NCI-H1092 (cell line): Measurements from ENCODE around the gene STRA6.

Experiments used
- DNase-seq: peaks from one replicate; lab custom pipeline; 2025; lab: John Stamatoyannopoulos, UW

STRA6 gene

DNA sequence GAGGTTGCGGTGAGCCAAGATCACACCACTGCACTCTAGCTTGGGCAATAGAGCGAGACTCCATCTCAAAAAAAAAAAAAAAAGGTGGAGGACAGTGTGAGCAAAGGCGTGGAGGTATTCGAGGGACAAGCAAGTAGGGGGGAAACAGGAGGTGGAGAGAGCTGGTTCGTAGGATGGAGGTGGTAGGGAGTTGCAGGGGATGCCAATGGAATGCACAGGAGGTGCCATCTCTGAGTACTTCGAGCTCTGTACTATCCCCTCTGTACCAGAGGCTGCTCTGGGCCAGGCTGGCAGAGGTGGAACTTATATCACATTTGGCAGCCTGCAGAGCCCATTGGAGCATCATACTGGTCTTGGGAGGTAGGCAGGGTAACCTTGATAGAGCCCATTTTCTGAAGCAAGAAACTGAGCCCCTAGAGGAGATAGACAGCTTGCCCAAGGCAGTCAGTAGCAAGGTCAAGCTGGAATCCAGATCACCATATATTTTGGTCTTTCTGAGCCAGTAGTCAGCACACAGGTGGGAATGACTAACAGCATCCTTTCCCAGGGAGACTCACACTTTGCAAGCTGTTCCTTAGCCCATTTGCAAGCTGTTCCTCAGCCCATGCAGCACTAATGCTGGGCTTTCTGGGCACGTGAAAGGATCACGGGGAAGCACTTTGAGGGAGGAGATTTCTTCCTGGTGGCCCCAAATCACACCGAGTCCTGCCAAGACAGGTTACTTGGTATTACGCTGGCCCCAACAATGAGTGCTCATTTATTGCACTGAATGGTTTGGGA is 24.4 kb upstream of the STRA6 start:
- DNase-seq = no peak

DNA sequence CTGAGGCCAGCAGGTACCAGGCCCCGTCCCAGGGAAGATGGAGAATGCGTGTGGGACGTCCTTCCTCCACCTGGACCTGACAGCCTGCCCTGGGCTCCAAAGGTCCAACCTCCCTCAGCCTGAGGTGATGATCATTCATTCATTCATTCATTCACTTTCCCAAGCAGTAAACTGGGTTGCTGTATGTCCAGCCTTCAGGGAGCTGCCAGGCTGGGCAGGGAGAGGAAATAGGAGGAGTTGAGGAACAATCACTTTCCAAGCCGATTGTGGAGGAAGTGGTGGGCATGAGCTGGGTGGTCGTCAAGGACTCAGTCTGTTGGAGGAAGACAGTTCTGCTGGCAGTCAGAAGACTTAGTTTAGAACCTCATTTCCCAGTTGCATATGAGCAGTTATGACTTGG is 23.3 kb upstream of the STRA6 start:
- no peak for DNase-seq

DNA sequence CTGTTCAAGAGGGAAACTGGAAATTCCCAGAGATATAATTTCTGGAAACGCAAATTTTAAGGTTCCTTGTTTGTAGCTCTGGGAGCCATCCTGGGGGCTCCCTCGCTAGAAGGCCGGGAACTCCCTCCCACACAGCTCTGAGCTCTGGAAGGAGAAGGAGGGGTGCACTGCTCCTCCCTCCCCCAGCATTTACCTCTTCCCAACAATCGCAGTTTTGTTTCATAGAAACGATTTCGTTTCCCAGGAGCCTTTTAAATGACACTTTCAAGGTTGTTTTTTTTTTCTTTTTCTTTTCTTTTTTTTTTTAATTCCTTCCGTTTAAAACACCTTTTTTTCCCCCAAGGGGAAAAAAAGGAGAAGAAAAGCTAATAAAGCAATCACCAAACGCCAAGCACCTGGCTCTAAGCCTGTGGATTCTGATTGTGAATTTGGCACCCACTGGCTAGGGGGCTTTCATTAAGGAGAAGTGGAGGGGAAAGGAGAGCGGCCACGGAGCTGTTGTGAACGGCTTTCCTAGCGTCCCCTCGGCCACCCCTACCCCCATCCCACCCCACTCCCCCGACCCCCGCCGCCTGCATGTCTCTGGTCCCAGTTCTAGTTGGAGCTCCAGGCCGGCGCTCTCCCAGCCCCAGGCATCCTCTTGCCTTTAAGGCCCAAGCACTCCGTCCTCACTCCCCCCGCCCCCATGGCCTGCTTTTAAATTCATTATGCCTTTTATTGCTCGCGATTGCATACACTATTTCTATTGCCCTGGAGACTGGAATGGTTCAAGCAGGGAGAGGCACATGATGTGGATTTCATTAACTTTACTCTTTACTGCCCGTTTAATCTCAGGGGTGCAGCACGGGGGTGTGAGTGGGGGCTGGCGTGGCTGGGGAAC is 19.9 kb upstream of the STRA6 start:
- peak; percentile 54 for DNase-seq

DNA sequence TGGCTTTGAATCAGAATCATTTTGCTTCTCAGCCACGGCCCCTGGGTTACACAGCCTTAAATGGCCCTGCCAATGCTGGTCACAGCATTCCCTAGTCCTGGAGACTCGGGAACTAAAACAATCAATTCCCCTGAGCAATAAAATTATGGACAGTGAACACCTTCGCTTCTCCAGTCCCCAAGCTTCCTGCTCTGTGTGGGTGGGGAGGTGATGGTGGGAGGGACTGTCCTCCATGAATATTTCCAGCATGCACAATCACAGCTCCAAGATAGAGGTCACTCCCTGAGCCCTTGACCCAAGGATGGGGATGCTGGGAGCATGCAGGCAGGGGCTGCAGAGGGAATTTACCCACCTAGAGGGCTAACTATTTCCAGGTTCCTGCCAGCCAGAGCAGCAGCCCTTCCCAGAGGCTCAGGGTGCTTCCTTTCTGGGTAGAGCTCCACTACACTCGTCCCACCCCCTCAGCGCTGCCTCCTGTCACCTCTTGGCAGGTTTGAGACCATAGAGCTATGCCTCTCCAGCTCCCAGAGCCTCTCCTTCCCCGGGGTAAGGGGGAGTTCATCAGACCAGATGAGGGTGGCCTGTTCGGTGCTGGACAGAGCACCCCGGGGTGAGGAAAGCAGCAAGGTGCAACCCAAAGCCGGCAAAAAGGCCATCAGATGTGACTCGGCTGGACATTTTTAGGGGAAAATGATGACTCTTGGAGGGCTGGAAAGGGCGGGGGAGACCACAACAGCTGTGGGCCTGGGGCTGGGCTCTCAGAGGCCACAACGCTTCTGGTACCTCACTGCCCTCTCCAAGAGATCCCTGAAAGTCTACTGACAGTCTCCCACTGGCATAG is 19.0 kb upstream of the STRA6 start:
- no peak for DNase-seq

DNA sequence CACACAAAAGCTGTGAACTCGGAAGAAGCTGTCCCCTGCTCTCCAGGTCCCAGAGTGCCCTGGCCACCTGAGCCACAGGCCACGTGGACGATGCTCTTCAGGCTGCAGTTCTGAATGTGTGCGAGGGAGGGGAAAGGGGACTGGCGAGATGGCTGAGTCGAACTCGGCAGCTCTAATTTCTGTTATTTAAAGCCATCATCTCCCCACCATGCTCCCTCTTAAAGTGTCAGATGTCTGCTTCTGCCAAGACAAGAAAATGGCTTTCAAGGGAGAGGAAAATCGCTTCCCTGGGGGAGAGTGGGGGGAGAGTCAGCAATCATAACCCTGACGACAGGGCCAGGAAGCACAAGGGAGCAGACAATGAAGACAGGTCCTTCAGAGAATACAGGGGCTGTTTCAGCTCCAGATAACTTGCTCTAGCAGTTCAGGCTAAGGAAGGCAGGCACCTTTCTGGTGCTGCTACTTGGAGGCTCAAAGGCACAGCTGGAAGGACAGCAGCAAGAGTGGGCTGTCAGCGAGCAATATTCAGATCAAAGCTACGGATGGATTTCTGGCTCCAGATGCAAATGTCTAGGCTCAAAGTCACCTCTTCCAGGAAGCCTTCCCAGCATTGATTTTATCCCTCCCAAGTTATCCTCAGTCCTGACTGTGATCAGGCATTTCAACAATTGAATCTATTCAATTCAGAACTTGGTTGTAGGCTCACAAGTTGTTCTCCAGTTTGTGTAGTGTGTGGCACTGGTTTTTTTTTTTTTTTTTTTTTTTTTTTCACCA is 18.1 kb upstream of the STRA6 start:
- no peak for DNase-seq

DNA sequence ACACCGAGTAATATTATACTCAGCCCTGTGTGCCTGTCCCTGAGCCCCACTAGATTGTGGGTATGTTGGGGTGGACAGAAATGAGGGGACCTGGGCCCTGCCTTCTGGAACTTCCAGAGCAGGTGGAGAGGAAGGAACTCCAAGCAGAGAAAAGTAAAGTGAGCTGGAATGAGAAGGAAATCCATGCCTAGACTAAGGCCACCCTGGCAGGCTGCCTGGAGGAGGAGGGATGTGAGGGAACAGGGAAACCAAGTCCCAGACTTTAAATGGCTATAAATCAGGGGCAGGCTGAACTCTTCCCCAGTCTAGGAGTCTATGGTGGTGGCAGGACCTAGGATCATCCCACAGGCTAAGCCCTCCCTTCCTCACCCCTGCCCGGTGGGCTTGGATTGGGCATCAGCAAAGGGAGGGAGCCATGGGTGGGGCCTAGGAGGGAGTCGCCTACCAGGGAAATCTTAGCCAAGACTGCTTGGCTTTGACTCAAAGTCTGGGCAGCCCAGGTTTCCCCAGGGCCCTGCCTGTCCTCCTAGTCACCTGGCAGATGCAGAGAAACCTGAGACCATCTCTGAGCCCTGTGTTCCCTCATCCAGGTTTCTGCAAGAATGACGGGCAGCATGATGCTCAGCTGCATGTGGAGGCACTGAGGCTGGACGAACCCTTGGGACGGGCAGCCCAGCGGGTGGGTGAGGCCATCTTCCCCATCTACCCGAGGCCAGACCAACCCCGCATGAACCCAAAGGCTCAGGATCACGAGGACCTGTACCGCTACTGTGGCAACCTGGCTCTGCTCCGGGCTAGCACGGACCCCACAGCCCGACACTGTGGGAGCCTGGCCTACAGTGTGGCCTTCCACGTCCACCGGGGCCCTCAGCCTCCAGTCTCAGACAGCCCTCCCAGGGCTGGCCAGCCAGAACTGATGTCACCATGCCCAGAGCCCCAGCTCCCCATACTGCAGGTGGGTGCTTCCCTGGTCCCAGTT is 15.6 kb upstream of the STRA6 start:
- no peak for DNase-seq

DNA sequence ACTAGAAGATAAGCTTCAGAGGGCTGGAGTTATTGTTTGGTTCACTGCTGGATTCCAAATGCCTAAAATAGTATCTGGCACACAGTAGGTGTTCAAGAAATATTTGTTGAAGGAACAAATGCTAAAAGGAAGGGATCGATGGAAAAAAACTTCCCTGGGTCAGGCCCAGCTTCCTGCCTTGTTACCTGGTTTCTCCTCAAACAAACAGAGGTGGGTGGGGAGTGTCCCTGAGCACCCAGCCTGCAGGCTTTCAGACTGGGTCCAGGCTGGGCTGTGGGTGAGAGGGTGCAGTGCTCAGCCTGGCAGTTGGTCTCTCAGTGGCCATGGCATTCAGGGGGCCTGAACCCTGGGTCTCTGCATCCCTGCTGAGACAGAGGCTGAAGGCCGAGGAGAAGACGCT is 14.4 kb upstream of the STRA6 start:
- no peak for DNase-seq

DNA sequence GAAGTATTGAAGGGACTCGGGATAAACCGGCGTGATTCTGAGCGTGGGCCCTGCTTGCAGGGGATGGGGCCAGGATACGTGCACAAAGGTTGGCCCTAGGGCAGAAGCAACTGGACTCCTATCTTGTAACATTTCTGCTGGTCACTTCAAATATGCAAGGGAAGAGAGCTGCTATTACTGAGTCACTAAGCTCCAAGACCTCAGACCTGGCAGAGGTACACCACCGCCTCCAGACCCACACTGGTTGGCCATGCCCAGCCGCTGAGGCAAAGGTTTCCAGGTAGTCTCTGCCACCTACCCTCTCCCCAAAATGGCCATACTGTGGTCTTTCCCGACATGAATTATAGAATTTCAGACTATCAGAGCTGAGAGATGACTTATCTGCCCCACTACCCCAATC is 13.4 kb upstream of the STRA6 start:
- no peak for DNase-seq

DNA sequence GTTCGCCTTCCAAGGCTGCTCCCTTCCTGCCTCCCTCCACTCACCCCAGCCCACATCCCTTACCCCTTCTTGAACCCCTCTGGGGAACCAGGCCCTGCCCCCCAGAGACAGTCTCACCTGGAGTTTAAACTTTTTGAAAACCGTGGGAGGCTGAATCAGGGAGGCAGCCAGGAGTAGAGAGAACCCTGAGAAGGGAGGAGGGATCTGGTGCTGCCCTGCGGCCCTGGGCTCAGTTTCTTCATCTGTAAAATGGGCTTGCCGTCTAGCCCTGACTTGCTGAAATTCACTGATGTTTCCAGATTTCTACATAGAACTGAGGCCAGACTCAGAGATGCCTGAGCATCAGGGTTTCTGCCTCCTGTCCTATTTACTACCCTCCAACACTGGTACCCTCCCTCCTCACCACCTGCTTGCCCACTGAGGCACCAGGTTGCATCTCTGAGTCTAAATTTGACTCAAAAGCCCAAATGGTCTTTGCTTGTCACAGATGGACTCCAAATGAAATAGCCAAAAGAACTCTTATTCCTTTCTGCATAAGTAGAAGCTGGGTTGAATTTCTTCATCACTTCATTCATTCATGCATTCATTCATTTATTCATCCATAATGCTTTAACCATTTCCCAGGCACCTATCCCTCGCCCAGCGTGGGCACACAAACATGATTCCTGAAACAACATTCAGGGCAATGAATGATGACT is 11.9 kb upstream of the STRA6 start:
- no peak for DNase-seq

DNA sequence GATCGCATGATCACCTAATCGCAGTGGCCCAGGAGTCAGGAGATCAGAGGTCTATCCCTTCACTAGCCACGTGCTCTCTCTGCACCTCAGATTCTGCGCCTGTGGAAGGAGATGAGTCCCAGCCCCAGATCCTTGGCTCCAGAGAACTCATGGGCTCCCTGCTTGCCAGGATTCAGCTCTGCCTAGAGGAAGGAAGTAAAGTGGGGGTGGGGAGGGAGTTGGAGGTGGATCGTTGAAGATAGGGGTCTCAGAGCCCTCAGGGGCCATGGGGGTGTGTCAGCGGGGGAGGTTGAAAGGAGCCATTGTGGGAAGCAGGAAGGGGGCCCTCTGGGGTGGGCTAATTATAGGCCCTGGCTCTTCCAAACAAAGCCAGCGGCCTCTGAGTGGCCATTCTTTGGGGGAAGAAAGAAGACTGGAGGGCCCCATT is 11.3 kb upstream of the STRA6 start:
- DNase-seq = no peak

DNA sequence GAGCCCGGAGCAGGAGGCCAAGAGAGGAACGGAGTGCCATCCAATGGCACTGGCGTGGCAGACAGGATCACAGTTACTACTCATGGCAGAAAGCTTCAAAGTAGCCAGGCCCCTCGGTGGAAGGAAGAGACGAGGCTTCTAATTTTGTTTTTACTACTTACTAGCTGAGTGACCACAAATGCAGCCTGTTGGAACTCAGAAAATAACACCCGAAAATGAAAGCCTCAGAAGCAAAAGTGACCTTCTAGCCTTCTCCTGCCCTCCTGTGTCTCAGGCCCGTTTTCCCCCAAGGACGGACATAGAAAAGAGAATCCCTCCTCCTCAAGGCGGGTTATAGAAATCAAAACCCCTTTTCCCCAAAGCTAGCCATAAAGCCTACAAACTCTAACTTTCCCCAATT is 9.9 kb upstream of the STRA6 start:
- DNase-seq = no peak

DNA sequence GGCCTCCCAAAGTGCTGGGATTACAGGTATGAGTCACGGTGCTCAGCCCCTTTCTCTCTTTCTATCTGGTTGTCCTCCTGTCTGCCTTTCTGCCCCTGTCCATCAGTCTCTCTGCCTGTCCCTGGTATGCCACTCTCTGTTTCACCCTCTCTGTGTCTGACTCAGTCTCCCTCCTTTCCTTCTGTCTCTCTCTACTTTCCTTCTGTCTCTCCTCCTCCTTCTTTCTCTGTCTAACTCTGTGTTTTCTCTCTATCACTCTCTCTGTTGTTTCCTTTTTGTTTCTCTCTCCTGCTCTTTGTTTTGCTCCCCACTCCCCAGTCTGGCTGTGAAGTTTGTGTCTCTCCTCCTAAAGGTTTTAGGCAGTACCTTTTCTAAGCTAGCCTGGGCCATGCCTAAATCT is 9.1 kb upstream of the STRA6 start:
- DNase-seq = no peak

DNA sequence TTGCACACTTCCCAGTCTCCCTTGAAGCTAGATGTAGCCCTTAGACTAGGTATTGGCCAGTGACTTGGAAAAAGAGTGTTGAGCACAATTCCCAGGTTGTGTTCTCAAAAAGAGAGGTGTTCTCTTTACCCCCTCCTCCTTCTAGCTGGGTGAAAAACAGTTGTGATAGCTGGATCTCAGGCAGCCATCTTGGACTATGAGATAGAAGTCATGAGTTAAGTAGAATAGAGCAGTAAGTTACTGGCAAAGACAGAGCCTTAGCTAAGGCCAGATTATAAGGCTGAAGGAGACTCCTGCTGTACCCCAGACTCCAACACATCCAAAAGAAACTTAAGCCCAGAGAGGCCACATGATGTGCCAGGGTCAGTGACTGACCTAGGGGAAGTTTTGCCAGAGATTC is 8.1 kb upstream of the STRA6 start:
- no peak for DNase-seq

DNA sequence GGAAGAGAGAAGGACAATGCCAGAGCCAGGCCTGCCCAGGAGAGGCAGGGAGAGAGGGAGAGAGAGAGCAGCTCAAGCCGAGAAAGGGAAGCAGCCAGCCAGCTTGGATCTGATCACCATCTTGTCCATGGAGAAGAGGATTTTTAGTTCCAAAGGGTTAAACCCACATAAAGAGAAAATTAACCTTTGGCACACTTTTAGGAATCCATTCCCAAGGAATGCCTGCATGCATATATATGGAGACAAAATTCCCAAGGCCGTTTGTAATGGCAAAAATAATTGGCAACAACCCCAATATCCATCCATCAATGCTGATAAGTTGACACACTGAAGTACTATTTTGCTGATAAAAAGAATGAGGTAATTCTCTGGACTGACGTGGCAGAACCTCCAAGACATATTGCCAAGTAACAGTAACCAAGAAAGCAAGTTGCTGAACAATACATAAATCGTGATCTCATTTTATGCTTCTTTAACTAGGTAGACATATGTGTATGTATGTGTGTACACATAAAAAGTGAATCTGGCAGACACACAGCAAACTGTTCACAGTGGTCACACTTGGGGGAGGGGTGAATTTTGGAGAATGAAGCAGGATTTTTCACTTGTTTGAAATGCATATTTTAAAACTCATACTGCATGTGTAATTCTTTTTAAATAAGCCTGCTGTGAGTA is 7.5 kb upstream of the STRA6 start:
- DNase-seq = no peak

DNA sequence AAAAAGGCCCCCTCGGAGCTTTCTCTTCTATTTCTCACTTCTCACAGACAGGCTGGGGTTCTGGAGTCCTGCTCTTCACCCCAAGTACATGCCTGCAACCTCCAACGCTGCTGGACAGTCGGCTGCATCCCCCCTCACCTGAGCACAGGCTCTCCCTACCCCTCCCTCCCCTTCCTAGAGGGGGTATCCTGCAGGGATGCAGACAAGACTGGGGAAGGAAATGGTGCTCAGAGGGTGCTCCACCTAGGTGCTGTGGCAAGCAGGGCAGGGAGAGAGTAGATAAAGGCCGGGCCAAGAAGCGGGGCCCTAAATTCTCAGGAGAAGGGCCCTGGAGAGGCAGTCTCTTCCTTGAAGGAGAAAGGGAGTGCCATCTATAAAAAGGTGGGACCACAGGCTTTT is 7.0 kb upstream of the STRA6 start:
- DNase-seq = no peak

DNA sequence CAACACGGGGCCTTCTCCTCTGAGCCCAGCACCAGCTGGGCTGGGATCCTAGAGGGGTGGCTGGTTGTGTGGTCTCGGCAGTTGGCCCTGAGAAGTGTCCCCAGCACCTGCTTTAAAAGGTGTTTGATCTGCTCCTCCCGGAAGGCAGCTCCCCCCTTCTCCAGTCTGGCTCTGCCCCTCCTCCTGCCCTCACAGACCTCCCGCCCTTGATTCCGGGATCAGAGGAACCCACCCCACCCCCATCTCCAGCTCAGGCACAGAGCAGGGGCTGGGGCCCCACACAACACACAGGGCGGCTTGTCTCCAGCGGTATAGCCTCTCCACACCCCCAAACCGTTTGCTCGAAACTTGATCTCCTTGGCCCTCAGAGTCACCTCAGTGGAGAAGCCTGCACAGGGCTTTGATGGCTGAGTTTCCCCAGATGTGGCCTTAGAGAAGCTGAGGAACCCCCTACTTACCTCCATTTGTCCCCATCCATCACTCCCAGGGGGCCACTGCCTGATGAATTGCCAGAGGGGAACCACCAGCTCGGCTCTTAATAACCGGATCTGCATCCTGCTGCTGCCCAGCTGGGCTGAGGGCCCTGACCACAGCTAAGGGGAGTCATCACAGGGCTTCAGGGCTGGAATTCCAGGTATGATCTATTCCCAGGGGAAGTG is 6.4 kb upstream of the STRA6 start:
- no peak for DNase-seq

DNA sequence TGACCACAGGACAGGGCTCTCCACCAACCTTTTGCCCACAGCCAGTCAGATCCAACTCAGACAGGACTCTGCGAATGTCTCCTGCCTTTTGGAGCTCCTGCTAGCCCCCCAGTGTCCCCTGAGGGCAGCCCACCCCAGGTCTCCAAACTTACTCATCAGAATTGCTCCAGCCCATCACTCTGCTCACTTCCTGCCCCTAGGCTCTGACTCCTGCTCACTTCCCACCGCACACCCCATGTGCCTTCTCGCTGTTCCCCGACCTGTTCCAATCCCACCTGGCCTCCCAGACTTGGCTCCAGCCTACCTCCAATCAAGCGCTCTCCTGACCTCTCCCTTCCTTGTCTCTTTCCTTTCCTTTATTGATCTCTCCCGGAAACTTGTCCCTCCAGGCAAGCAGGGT is 5.9 kb upstream of the STRA6 start:
- no peak for DNase-seq

DNA sequence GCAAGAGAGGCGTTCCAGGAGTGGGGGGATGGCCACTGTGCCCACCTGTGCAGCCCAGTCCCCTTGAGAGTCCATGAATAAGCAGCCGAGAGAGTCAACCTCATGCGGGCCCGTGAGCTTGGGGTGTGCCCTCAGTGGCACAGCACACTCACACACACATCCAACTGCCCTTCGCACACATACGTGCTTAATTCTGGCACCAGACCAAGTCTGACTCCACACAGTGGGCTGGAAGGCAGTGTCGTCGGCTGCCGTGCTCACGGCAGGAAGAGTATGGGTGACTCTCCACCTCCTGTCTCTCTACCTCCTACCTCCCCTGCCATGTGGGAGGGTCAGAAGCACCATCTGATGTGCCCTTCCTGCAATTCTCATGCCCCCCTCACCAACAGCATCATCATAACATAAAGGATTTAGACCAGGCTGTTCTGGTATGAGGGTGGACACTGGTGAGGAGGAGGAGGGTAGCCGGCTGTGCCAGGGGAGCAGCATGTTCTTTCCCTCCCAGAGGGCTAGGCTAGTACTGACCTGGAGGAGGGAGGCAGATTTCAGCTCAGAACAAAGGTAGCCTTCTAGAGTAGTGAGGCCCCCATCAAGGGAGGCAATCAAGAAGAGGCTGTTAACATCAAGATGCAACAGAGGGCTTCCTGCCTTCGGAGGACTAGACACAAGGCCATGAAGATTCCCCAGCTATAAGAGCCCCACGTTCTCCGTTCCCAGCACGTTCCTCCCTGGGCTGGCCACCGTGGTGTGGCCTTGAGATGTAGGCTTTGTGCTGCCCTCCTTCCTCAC is 5.3 kb upstream of the STRA6 start:
- no peak for DNase-seq
